ENCODE measurements around the gene ENKUR.
"Not testable (repeated sequence)": the region's sequence is repeated elsewhere in the genome, so short reads cannot be mapped to it uniquely, and the experiment has no call there.

GRCh38 chr10:25011591-25011990 is 4.4 kb downstream of the ENKUR start:
- not testable (repeated sequence) for TF ChIP-seq YY1 (IDR thresholded peaks at IDR 0.05; ENCODE audit: insufficient read depth, insufficient read length); SUZ12 (IDR thresholded peaks at IDR 0.05; ENCODE audit: extremely low read depth, insufficient read depth, insufficient read length); ZNF274 (IDR thresholded peaks at IDR 0.05; ENCODE audit: low read depth, low read length)
